A673 (cell line): Measurements from ENCODE around the gene SH3RF1. TPM values are rescaled to one million over a fixed set of nuclear protein-coding genes. Genes with fewer than 3 reads are reported as not detected.

Source experiments
- BruUV-seq: library from RNA; stranded (reverse); fragments of 400-500 nt; replicated peaks from 2 replicates; lab custom pipeline; 2021; lab: Mats Ljungman, UMichigan
- CTCF ChIA-PET: fragments of 300-600 bp; sonication (Branson Sonifier 250); formaldehyde crosslinking; loops from one replicate; lab custom pipeline; 2022; ENCODE audit warnings: antibody characterized with exemption; lab: Charles Lee
- POLR2A ChIA-PET: fragments of 300-600 bp; sonication (Branson Sonifier 250); formaldehyde crosslinking; loops from one replicate; lab custom pipeline; 2022; ENCODE audit warnings: antibody characterized with exemption; ENCODE audit not compliant: low non-redundant PET; lab: Charles Lee
- DNase-seq: peaks from one replicate; pipeline ENCODE4 v3.0.0-alpha.2; 2015; ENCODE audit warnings: low spot score
- H3K27ac ChIP-seq: fragments of 200-600 bp; sonication (generic); 2 replicates; pipeline ENCODE4 v1.5.1; 2016; ENCODE audit warnings: mixed run types, low read depth, mild to moderate bottlenecking, mixed read lengths, antibody characterized with exemption, low read length; ENCODE audit not compliant: poor library complexity, severe bottlenecking
- H3K27me3 ChIP-seq: fragments of 200-600 bp; sonication (generic); replicated peaks from 2 replicates; pipeline ENCODE4 v1.6.1; 2017; ENCODE audit warnings: mixed run types, low read depth, mild to moderate bottlenecking, mixed read lengths, antibody characterized with exemption, low read length; ENCODE audit not compliant: insufficient read depth, poor library complexity
- H3K36me3 ChIP-seq: fragments of 200-600 bp; sonication (generic); 2 replicates; pipeline ENCODE4 v1.6.1; 2016; ENCODE audit warnings: mixed run types, mild to moderate bottlenecking, mixed read lengths, antibody characterized with exemption, low read length; ENCODE audit not compliant: insufficient read depth, poor library complexity, severe bottlenecking
- H3K4me1 ChIP-seq: fragments of 200-600 bp; sonication (generic); 2 replicates; pipeline ENCODE4 v1.6.1; 2017; ENCODE audit warnings: mixed run types, mild to moderate bottlenecking, mixed read lengths, antibody characterized with exemption, low read length; ENCODE audit not compliant: insufficient read depth, poor library complexity, severe bottlenecking
- H3K4me3 ChIP-seq: fragments of 200-600 bp; sonication (generic); 2 replicates; pipeline ENCODE4 v1.5.1; 2016; ENCODE audit warnings: low read depth, mixed run types, mild to moderate bottlenecking, mixed read lengths, low read length; ENCODE audit not compliant: poor library complexity, severe bottlenecking
- H3K9me3 ChIP-seq: fragments of 200-600 bp; sonication (generic); 2 replicates; pipeline ENCODE4 v1.6.1; 2016; ENCODE audit warnings: mixed run types, low read depth, mild to moderate bottlenecking, mixed read lengths, antibody characterized with exemption, low read length; ENCODE audit not compliant: poor library complexity, severe bottlenecking
- EZH2 ChIP-seq: fragments of 200-600 bp; sonication (generic); IDR thresholded peaks from 2 replicates; pipeline ENCODE4 v1.6.1; 2017; ENCODE audit warnings: borderline replicate concordance, low read depth, mild to moderate bottlenecking, mixed read lengths, antibody characterized with exemption, low read length; ENCODE audit not compliant: poor library complexity, severe bottlenecking
- intact Hi-C: fragments of 100-400 bp; cut with micrococcal nuclease; formaldehyde crosslinking; loops from one replicate; pipeline ENCODE4 v1.10.0; 2022; ENCODE audit not compliant: unreplicated experiment
- total RNA-seq: library from RNA; stranded (reverse); gene quantifications from 2 replicates; pipeline ENCODE4 v1.2.3, GENCODE V29; 2021
- TF ChIP-seq, protein P1 (sequence below): fragments of 300-800, 200-600 bp; sonication (generic); conservative IDR thresholded peaks from 2 replicates; pipeline ENCODE4 v1.5.1; 2017; ENCODE audit warnings: low read depth, mild to moderate bottlenecking, antibody characterized with exemption, low read length, moderate library complexity, mixed read lengths

The SH3RF1 gene
- total RNA-seq, 1 experiment from 2014 or later, result 15.3 TPM

DNA sequence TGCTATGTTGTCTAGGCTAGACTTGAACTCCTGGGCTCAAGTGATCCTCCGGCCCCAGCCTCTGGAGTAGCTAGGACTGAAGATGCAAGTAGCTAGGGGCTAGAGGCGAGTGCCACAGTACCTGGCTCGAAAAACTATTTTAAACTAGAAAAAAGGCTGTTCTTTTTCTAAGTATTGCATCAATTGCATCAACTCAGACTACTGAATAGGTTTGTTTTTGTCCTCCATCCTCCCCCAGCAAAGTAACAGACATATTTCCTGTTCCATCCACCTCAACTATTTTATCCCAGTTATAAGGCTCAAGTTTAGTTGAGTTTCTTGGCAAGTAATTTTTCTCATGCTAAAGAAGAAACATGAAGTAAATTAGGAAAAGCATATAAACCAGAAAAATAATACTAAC, 4.1 kb downstream of the SH3RF1 start:
- Histone ChIP-seq H3K9me3 (no peaks in the 10 kb centered on the region), H3K4me3 (no peak overlapping the region), H3K27ac (no peak overlapping the region), H3K27me3 (no peaks in the 10 kb centered on the region), H3K4me1 (peaks cover 18% of the 10 kb centered on the region), H3K36me3 (no peaks in the 10 kb centered on the region)
- no peak for DNase-seq
- POLR2A ChIA-PET, result no interaction called here
- intact Hi-C loops, result no loop called here
- TF ChIP-seq, protein P1, sequence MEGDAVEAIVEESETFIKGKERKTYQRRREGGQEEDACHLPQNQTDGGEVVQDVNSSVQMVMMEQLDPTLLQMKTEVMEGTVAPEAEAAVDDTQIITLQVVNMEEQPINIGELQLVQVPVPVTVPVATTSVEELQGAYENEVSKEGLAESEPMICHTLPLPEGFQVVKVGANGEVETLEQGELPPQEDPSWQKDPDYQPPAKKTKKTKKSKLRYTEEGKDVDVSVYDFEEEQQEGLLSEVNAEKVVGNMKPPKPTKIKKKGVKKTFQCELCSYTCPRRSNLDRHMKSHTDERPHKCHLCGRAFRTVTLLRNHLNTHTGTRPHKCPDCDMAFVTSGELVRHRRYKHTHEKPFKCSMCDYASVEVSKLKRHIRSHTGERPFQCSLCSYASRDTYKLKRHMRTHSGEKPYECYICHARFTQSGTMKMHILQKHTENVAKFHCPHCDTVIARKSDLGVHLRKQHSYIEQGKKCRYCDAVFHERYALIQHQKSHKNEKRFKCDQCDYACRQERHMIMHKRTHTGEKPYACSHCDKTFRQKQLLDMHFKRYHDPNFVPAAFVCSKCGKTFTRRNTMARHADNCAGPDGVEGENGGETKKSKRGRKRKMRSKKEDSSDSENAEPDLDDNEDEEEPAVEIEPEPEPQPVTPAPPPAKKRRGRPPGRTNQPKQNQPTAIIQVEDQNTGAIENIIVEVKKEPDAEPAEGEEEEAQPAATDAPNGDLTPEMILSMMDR, result no peak
- TF ChIP-seq EZH2, result no peak
- CTCF ChIA-PET, result no interaction called here
- no TSS peak for BruUV-seq

DNA sequence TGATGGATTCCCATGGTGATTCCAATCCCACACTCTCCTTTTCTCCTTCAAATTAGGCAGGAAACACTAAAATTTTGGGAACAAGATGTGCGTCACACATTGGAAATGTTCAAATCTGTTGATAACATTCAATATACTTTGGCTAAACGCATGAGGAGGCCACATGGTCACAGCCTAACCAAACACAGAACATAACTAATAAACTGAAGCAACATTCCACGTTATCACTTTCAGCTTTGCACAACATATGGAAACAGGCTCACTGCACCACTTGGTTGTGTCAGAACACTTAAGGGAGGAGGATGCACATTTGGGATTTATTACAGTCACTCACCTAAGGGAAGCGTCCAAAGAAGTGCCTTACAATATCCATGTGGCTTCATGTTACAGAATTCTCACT, 4.7 kb downstream of the SH3RF1 start:
- BruUV-seq, result no TSS peak
- Histone ChIP-seq H3K27me3 (no peaks in the 10 kb centered on the region), H3K9me3 (no peaks in the 10 kb centered on the region), H3K4me1 (peaks cover 16% of the 10 kb centered on the region), H3K27ac (no peak overlapping the region), H3K36me3 (no peaks in the 10 kb centered on the region), H3K4me3 (no peak overlapping the region)
- TF ChIP-seq, protein P1, result no peak
- no peak for TF ChIP-seq EZH2
- POLR2A ChIA-PET, result no interaction called here
- DNase-seq, result no peak
- CTCF ChIA-PET, result no interaction called here
- intact Hi-C loops, result no loop called here

DNA sequence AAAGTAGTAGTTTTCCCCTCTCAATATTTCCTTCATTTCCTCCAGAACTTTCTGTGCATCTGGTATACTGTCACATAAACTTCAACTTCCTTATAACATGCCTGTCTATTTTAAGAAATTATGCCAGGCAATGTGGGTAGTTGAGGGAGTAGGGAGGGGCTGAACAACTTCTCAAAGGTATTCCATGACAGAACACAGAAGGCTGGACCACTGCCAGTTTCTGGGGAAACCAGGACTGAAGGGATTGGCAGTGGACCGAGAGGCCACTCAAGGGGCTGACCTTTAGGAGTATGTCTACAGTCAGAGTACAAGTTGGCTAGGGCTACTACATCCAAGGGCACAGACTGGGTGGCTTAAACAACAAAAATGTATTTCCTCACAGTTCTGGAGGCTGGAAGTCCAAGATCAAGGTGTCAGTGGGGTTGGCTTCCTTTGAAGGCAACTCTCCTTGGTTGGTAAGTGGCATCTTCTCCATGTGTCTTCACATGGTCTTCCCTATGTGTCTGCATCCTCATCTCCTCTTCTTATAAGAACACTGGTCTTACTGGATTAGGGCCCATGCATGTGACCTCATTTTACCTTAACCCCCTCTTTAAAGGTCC, 6.9 kb downstream of the SH3RF1 start:
- TF ChIP-seq, protein P1, result no peak
- intact Hi-C loops, result no loop called here
- ChIA-PET CTCF (no interaction called here), POLR2A (no interaction called here)
- H3K36me3 ChIP-seq, result no peaks in the 10 kb centered on the region
- no TSS peak for BruUV-seq
- H3K9me3 ChIP-seq, result no peaks in the 10 kb centered on the region
- H3K27ac ChIP-seq, result no peak overlapping the region
- H3K27me3 ChIP-seq, result no peaks in the 10 kb centered on the region
- no peak overlapping the region for H3K4me3 ChIP-seq
- peaks cover 11% of the 10 kb centered on the region for H3K4me1 ChIP-seq
- no peak for DNase-seq
